ENCODE measurements around the gene HINT3. TPM values are rescaled to one million over a fixed set of nuclear protein-coding genes. Genes with fewer than 3 reads are reported as not detected.

The HINT3 gene
- total and polyA plus RNA-seq, 2 of the 13 experiments (the other 11 are each of a cell fraction or from before 2014, with no cell fraction given), result 3.1 to 22.8 TPM

DNA sequence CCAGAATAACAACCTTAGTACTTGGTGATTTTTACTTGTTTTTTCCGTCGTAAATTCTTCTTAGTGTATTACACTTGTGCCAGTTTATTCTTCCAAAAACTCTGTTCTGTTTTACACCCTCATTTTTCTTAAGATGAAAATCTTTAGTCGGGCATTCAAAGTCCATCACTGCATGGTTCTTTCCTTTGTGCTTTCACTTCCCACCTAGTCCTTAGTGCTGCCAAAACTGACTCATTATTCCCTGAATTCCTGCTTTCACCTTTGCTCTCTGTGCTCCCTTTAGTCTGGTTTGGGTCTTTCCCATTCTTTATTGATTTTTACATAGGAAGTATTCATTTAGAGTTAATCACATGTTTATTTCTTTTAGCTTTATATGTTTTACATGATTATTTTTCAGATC, 33.1 kb downstream of the HINT3 start:
- intact Hi-C loops (cut with micrococcal nuclease; ENCODE audit: unreplicated experiment), result loop anchor here (10.0 kb wide), 2 partner anchors 325 to 665 kb away; no protein-coding TSS in a partner anchor
- Histone ChIP-seq H3K27ac (ENCODE audit: extremely low read length, insufficient read depth, low read length) (peak overlapping the region; percentile 64), H3K4me2 (ENCODE audit: low read depth, low read length) (peak overlapping the region; percentile 90), H3K9me3 (ENCODE audit: low read length) (no peaks in the 10 kb centered on the region), H3K79me2 (ENCODE audit: insufficient read depth, low read length) (peaks cover 85% of the 10 kb centered on the region), H3K4me3 (replicated peaks in 1 of 3; ENCODE audit: insufficient read depth in 1 of 3, low read depth in 2 of 3, low read length in 3 of 3) (peak overlapping the region; percentile 15 to 80 (median 24); a peak in 4 of 6 replicates), H2AFZ (ENCODE audit: low read length) (no peak overlapping the region), H3K4me1 (ENCODE audit: insufficient read depth, low read length) (peaks cover 81% of the 10 kb centered on the region), H4K20me1 (ENCODE audit: insufficient read depth, low read length) (peaks cover 23% of the 10 kb centered on the region), H3K27me3 (ENCODE audit: control insufficient read depth in 1 of 2, insufficient read depth in 2 of 2, low read length in 2 of 2) (no peaks in the 10 kb centered on the region; a peak in 1 of 5 replicates), H3K9ac (ENCODE audit: insufficient read depth, low read depth, low read length) (peak overlapping the region; percentile 45), H3K36me3 (replicated peaks in 1 of 2; ENCODE audit: control insufficient read depth in 1 of 2, insufficient read depth in 2 of 2, low read length in 2 of 2) (peaks cover 0 to 2% of the 10 kb centered on the region in 2 experiments; a peak in 4 of 5 replicates)
- ATAC-seq (peak; percentile 41), FAIRE-seq (peak; percentile 37), DNase-seq (ENCODE audit: low spot score) (peak; percentile 74)
- no TSS peak for BruUV-seq (replicated peaks)
- CTCF ChIA-PET (ENCODE audit: low intra/inter-chr PET ratio, low total read pairs), result no interaction called here
- in situ Hi-C loops (cut with HindIII; ENCODE audit: extremely low pct_ligation_motif_present, low pct_unique_long_range_greater_than_20kb), result no loop called here
- WGBS (ENCODE audit: low lambda C conversion rate), result 0% methylated on average over 3 of the region's 3 CpGs
- POLR2A ChIA-PET, result no interaction called here
- TF ChIP-seq SAP130 (CRISPR knock-in tag; IDR thresholded peaks at IDR 0.05; ENCODE audit: low read depth), result peak; percentile 73
- TF ChIP-seq CREB1 (IDR thresholded peaks at IDR 0.05), result no peak
- peak; percentile 55; the same call in 1 of the 2 replicates for TF ChIP-seq CREB1 (CRISPR knock-in tag; IDR thresholded peaks at IDR 0.05)
- peak; percentile 62; the same call in 1 of the 2 replicates for TF ChIP-seq NCOR1 (IDR thresholded peaks at IDR 0.05; ENCODE audit: borderline replicate concordance, low read length)
- peak; percentile 83 for TF ChIP-seq FOSL2 (CRISPR knock-in tag; IDR thresholded peaks at IDR 0.05)
- TF ChIP-seq ZEB1 (IDR thresholded peaks at IDR 0.05; ENCODE audit: insufficient replicate concordance, low read depth), result peak; percentile 47
- TF ChIP-seq ARID3A (IDR thresholded peaks at IDR 0.05; ENCODE audit: low read depth, low read length), result peak; percentile 52; the same call in 1 of the 2 replicates
- TF ChIP-seq GABPA (IDR thresholded peaks at IDR 0.05; ENCODE audit: low read depth, low read length), result no peak
- peak; percentile 21; the same call in 1 of the 2 replicates for TF ChIP-seq GABPA (CRISPR knock-in tag; IDR thresholded peaks at IDR 0.05; ENCODE audit: low read depth)
- TF ChIP-seq, protein P1, sequence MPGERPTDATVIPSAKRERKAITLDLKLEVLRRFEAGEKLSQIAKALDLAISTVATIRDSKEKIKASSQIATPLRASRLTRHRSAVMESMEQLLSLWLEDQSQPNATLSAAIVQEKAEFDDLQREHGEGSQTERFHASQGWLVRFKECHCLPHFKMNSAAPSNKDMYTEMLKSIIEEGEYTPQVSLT (CRISPR knock-in tag; IDR thresholded peaks at IDR 0.05; ENCODE audit: borderline replicate concordance, low read depth), result no peak
- no peak for TF ChIP-seq YY1 (IDR thresholded peaks at IDR 0.05; ENCODE audit: insufficient read depth, insufficient replicate concordance, low read depth, low read length)
- no peak for TF ChIP-seq SP140L (CRISPR knock-in tag; IDR thresholded peaks at IDR 0.05; ENCODE audit: borderline replicate concordance)
- TF ChIP-seq ZFX (CRISPR knock-in tag; IDR thresholded peaks at IDR 0.05; ENCODE audit: low read depth), result no peak
- TF ChIP-seq ZNF282 (IDR thresholded peaks at IDR 0.05; ENCODE audit: partially characterized antibody), result no peak
- 0 out of 4 replicates have a peak, but pooled peaks of 1 of the 2 experiments have one; percentile 8 for TF ChIP-seq ATF4 (CRISPR knock-in tag; IDR thresholded peaks at IDR 0.05)
- TF ChIP-seq PRDM15 (CRISPR knock-in tag; IDR thresholded peaks at IDR 0.05), result no peak
- TF ChIP-seq KLF9 (CRISPR knock-in tag; IDR thresholded peaks at IDR 0.05; ENCODE audit: low read depth), result no peak
- TF ChIP-seq BRCA1 (CRISPR knock-in tag; IDR thresholded peaks at IDR 0.05), result no peak
- TF ChIP-seq ZNF331 (CRISPR knock-in tag; IDR thresholded peaks at IDR 0.05), result 0 out of 2 replicates have a peak, but pooled peaks have one; percentile 33
- no peak for TF ChIP-seq DPF2 (CRISPR knock-in tag; IDR thresholded peaks at IDR 0.05; ENCODE audit: borderline replicate concordance, low read depth)
